ENCODE measurements around the gene FBXO17.
A peak's percentile ranks its signal among the peaks of the same experiment; 100 is the strongest.
"Not testable (repeated sequence)": the region's sequence is repeated elsewhere in the genome, so short reads cannot be mapped to it uniquely, and the experiment has no call there.

FBXO17 gene

GRCh38 chr19:38980583-38981374 lies 5.2 kb upstream of the FBXO17 start:
- DNase-seq (ENCODE audit: low read depth): no peak

DNA sequence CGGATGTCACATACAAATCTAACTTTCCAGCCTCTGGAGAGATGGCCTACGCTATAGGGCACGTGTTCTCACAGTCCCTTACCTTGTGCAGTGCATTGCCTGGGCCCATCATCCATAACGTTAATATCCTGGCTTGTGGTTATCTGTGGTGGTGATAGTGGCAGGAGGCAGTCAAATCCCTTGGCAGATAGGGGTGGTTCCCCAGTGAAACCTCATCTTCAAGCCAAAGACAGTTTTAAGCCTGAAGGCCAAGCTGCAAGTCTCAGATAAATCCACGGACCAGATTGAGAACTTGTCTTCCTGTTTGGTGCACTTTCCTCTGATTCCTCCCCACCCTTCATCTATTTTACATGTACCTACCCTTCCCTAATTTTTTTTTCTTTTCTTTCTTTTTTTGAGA lies 4.3 kb upstream of the FBXO17 start:
- DNase-seq (ENCODE audit: low read depth): no peak

DNA sequence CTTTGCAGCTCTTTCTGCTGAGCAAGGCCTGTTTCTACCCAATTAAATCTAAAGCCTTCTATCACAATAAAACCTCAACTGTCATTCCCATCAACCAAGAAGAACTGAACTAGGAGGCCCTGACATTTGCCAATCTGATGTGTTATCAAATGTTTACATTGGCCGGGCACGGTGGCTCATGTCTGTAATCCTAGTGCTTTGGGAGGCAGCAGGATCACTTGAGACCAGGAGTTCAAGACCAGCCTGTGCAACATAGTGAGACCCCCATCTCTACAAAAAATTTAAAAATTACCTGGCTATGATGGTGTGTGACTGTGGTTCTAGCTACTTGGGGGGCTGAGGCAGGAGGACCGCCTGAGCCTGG lies 2.8 kb upstream of the FBXO17 start:
- DNase-seq (ENCODE audit: low read depth): no peak

GRCh38 chr19:38977445-38978325 lies 2.1 kb upstream of the FBXO17 start:
- no peak for DNase-seq (ENCODE audit: low read depth)

DNA sequence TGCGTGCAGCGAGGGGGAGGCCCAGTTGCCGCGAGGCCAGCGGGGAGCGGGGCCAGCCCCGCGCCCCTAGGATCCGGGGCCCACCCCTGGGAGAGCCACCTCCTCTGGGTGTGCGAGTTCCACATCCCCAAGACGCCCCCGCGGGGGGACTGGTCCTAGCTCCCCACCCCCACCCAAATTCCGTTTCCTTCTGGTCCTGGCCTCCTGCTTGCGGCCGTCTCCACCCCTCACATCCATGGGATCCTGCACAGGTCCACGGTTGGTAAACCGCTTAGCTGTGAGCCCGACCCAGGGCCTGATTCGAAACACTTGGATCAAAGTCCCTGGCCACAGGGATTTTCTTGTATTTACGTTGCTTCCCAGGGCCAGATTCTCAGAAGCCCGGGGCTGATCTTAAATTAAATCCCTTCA lies 324 bp upstream of the FBXO17 start:
- no peak for DNase-seq (ENCODE audit: low read depth)

GRCh38 chr19:38974624-38975213 lies 823 bp downstream of the FBXO17 start:
- DNase-seq (ENCODE audit: low read depth): no peak

DNA sequence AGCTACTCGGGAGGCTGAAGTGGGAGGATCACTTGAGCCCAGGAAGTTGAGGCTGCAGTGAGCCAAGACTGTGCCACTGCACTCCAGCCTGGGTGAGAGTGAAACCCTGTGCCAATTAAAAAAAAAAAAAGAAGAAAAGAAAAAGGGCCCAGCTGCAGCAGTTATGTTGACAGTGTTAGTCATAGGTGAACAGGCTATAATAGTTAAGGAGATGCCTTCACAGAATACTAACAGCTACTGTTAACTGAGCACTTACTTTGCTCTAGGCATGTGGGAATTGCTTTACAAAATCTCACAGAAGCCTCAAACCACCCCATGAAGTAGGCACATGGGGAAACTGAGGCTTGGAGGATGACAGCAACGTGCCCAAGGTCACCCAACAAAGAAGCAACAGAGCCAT lies 3.9 kb downstream of the FBXO17 start:
- no peak for DNase-seq (ENCODE audit: low read depth)

- no peak for DNase-seq (ENCODE audit: low read depth)
Observed at GRCh38 chr19:38970664-38971532, 4.6 kb downstream of the FBXO17 start.

DNA sequence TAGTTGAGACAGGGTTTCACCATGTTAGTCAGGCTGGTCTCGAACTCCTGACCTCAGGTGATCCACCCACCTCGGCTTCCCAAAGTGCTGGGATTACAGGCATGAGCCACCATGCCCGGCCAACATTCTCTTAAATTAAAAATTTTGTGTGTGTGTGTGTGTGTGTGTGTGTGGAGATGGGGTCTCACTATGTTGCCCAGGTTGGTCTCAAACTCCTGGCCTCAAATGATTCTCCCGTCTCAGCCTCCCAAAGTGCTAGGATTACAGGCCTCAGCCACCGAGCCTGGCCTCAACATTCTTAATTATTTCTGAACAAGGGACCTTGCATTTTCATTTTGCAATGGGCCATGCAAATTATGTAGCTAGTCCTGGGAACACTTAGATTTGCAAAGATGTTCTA lies 9.4 kb downstream of the FBXO17 start:
- DNase-seq (ENCODE audit: low read depth): not testable (repeated sequence)

DNA sequence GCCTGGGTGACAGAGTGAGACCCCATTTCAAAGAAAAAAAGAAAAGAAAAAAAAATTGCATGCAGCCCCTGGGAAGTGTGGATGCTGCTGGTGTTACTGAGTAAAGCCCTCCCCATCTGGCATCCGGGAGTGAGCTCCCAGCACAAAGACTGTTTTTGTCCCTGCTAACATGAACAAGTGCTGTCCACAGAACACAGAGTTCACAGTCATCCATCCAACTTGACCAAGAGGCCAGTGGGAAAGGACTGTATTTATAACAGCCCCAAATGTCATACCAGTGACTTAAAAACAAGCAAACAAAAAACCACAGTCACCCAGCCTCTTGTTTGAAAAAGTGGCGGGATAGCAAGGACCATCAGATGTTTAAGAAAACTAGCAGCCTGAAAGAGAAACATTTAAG lies 10.8 kb downstream of the FBXO17 start:
- no peak for DNase-seq (ENCODE audit: low read depth)

DNA sequence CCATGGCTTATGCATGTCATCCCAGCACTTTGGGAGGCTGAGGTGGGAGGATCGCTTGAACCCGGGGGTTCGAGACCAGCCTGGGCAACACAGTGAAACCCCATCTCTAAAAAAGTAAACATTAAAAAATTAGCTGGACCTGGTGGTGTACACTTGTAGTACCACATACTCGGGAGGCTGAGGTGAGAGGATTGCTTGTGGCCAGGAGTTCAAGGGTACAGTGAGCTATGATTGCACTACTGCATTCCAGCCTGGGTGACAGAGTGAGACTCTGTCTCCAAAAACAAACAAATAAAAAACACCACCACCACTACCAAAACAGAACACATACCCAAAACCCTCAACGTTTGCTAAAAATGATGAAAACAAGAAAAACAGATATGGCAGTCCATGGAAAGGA lies 15.9 kb downstream of the FBXO17 start:
- no peak for DNase-seq (ENCODE audit: low read depth)

GRCh38 chr19:38958301-38958700 lies 17.2 kb downstream of the FBXO17 start:
- no peak for DNase-seq (ENCODE audit: low read depth)

DNA sequence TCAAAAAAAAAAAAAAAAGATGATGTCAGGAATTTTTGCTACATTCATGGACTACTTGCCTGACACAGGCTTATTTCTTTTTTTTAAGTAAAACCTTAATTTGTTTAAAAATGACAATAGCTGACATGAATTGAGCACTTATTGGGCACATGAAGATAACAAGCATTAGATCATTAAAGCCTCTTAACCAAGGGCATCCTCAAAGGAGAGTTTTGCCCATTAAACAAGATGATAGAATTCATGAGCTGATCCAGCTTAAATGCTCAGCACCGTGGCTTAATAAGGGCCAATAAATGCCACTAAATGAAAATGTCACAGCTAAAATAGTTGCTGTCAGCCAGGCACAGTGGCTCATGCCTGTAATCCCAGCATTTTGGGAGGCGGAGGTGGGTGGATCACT lies 19.3 kb downstream of the FBXO17 start:
- DNase-seq (ENCODE audit: low read depth): no peak

- no peak for DNase-seq (ENCODE audit: low read depth)
Observed at GRCh38 chr19:38953677-38954076, 21.9 kb downstream of the FBXO17 start.

DNA sequence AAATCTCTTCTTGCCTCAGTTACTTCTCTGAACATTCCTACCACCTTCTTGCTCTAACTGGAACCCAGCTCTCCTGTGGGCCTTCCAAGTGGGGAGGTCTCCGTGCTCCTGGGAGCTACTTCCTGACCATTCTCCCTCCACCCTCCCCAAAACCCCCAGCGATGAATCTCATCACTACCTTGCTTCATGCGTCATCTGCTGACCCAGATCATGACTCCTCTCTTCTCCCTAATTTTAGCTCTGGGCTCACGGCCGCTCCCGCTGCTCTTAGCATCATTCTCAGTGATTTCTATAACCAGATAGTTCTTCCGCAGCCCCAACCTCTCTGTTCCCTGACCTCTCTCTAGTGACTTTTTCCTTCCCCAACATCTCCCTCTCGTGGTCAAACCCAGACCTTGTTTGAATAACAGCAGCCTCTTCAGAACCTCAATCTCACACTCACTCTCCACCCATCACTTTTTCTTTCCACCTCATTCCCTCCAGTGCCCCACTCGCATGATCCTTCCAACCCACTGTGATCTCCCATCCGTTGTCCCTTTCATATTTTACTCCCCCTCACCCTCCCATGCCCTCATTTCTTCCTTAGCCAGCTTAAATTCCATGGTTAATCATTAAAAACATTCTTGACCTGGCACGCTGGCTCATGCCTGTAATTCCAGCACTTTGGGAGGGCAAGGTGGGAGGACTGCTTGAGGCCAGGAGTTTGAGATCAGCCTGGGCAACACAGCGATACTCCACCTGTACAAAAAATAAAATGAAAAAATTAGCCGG lies 23.0 kb downstream of the FBXO17 start:
- no peak for DNase-seq (ENCODE audit: low read depth)

DNA sequence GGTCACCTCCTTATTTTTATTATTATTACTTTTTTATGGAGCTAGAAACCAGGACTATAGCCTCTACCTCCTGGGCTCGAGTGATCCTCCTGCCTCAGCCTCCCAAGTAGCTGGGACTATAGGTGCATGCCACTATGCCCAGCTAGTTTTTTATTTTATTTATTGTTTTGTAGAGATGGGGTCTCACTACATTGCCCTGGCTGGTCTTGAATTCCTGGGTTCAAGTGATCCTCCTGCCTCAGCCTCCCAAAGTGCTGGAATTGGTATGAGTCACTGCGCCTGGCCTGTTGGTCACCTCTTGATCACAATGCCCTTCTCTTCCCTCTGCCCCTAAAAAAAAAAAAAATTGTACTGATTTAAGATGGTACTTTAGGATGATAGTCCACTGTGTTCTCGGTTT lies 24.4 kb downstream of the FBXO17 start:
- DNase-seq (ENCODE audit: low read depth): no peak

DNA sequence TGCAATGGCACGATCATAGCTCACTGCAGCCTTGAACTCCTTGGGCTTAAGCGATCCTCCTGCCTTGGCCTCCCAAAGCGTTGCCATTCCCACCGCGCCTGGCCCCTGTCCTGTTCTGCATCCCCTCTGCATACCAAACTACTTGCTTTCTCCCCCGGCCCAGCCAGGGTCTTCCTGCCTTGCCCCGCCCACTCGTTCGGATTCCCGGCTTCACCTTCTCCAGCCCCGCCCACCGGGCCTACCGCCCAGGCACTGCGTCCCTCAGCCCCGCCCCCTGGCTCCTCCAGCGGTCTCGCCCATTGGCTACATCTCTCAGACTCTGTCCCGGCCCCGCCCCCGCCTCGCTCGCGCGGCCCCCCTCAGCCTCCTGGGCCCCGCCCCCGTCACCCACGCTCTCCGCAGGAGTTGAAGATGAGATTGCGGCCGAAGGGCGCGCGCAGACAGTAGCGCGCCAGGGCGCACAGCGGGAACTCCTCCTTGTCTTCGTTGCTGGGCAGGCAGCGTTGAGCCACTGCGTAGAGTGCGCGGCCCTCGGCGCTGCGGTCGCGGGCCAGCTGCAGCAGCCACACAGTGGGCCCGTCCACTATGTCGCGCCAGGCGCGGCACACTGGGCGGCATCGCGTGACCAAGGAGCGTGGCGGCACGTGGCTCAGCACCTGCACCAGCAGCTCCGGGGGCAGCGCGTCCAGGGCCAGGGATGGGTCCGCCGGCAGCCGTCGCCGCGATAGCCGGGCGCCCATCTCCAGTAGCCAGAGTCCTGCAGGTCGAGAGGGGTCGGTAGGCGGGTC lies 25.8 kb downstream of the FBXO17 start:
- peak; percentile 61 for DNase-seq (ENCODE audit: low read depth)

DNA sequence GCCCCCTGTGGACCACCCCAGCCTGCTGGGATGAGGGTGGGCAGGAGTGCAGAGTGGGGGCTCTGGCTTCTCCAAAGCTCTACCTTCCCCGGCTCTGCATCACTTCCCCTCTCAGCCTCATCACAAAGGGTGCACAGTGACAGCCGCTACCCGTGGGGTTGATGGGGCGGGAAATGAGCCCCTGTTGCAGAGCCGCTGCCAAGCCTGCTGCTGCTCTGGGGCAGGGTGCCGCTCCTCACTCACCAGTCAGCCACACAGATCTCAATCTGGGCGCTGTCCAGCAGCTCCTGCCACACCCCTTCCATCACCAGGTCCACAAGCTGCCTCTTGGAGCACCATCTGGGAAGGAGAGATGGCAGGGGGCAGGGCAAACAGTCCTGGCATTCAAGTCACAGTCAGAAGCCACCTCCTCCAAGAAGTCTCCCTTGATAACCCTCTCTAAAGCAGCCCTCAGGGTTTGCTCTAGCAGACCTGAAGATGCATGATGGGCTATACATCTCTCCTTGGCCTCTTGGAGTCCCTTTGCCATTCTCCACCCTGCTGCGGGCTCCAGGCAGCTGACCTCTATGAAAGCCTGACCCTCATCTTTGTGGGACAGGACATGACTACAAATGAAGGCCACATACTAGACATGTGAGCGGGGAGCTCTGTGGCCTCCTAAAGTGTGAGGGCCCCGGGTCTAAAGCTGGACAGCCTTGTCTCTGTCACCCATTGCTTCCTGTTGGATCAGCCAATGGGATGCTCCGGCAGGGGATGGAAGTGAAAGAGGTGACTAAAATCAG lies 29.1 kb downstream of the FBXO17 start:
- DNase-seq (ENCODE audit: low read depth): no peak

DNA sequence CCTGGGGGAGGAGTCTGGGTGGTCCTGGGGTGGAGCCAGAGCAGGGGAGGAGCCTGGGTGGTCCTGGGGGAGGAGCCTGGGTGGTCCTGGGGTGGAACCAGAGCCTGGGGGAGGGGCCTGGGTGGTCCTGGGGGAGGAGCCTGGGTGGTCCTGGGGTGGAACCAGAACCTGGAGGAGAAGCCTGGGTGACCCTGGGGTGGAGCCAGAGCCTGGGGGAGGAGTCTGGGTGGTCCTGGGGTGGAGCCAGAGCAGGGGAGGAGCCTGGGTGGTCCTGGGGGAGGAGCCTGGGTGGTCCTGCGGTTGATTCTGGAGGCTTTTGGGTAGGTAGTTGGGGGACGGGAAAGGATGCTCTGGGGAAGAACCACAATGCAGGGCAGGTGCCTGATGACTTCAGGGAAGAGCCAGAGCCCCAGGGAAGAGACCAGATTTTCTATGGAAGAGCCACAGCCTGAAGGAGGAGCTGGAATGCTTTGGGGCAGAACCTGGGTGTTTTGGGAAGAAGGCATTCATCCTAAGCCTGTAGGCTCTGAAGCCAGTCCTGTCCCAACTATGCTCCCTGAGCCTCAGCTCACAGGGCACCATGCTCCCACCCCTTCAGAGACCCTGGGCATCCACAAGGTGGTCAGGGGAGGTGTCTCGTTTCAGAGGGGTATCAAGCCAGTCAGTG lies 29.8 kb downstream of the FBXO17 start:
- DNase-seq (ENCODE audit: low read depth): no peak

Measured in stimulated activated CD8-positive, alpha-beta memory T cell treated with anti-CD3 and anti-CD28 coated beads, Interleukin-15, amount 100 ng/mL, for 1 hour (primary cell).